Lung (tissue), 12 donors: ENCODE measurements around the gene ANTKMT. TPM values are rescaled to one million over a fixed set of nuclear protein-coding genes. Genes with fewer than 3 reads are reported as not detected.
A peak's percentile ranks its signal among the peaks of the same experiment; 100 is the strongest.

Source experiments
- ATAC-seq: fragments of 200-7000 bp; cut with Tn5 transposase; one replicate; pipeline ENCODE4 v1.9.1; 2020; ENCODE audit warnings: moderate number of reproducible peaks; ENCODE audit not compliant: insufficient read depth, low FRiP score
- DNase-seq, 3 donors: peaks; one replicate each; pipeline ENCODE4 v3.0.0-alpha.2; 2013 to 2017
- H3K27ac ChIP-seq, 2 donors: one replicate each; pipeline ENCODE4 v1.5.1; 2013; ENCODE audit warnings: mild to moderate bottlenecking in 2 of 2, moderate library complexity in 2 of 2, control low read depth in 1 of 2, inconsistent platforms in 1 of 2, low read depth in 1 of 2, low read length in 1 of 2
- H3K27me3 ChIP-seq, 3 donors: one replicate each; pipeline ENCODE4 v1.5.1; 2013; ENCODE audit warnings: low read length in 2 of 3; ENCODE audit not compliant: control insufficient read depth in 3 of 3, insufficient read depth in 3 of 3
- H3K36me3 ChIP-seq, 4 donors: one replicate each; pipeline ENCODE4 v1.5.1; 2013; ENCODE audit warnings: low read length in 4 of 4, mild to moderate bottlenecking in 1 of 4, moderate library complexity in 1 of 4; ENCODE audit not compliant: control insufficient read depth in 4 of 4, insufficient read depth in 4 of 4
- H3K4me1 ChIP-seq, 5 donors: one replicate each; pipeline ENCODE4 v1.5.1; 2013; ENCODE audit warnings: low read length in 5 of 5, mild to moderate bottlenecking in 2 of 5, moderate library complexity in 1 of 5; ENCODE audit not compliant: control insufficient read depth in 5 of 5, insufficient read depth in 5 of 5
- H3K4me3 ChIP-seq: one replicate; pipeline ENCODE4 v1.5.1; 2013; ENCODE audit warnings: mild to moderate bottlenecking, control low read depth, moderate library complexity
- H3K9ac ChIP-seq, 2 donors: one replicate each; pipeline ENCODE4 v1.5.1; 2013; ENCODE audit warnings: low read length in 2 of 2, control low read depth in 1 of 2; ENCODE audit not compliant: insufficient read depth in 1 of 2
- H3K9me3 ChIP-seq, 4 donors: one replicate each; pipeline ENCODE4 v1.5.1; 2013; ENCODE audit warnings: low read length in 3 of 4, mild to moderate bottlenecking in 1 of 4, moderate library complexity in 1 of 4; ENCODE audit not compliant: control insufficient read depth in 4 of 4, insufficient read depth in 3 of 4
- WGBS, 2 donors: extraction: QIAGEN DNeasy Blood & Tissue Kit; methylation state at CpG; one replicate each; pipeline ENCODE4 v1.1.7; 2013; 5-methylcytosine and 5-hydroxymethylcytosine counted together
- polyA plus RNA-seq, 2 donors: library from polyadenylated mRNA; stranded (reverse); fragments of 200-250 nt; gene quantifications; one replicate each; pipeline ENCODE4 v1.2.1, GENCODE V29; 2013
- total RNA-seq, 2 donors: library from RNA; depleted of rRNA in 1 of 2; stranded (reverse); fragments of >200 nt in 1 of 2; gene quantifications; one replicate each; pipeline ENCODE4 v1.2.1, GENCODE V29; 2014 to 2021
- TF ChIP-seq, protein P1 (sequence below): IDR thresholded peaks from 2 replicates; pipeline ENCODE4 v1.5.1; 2012; ENCODE audit warnings: mild to moderate bottlenecking; ENCODE audit errors: control extremely low read depth, extremely low read depth
- donor health status: control.
- donor health status: control.
- donor health status: Bipolar disorder and iron deficiency.
- donor health status: healthy.
- donor health status: DM: yes; HTN: yes; CAD: no.

The ANTKMT gene
- total and polyA plus RNA-seq, 4 donors: 9.2 to 65.7 (median 45.9) TPM

DNA sequence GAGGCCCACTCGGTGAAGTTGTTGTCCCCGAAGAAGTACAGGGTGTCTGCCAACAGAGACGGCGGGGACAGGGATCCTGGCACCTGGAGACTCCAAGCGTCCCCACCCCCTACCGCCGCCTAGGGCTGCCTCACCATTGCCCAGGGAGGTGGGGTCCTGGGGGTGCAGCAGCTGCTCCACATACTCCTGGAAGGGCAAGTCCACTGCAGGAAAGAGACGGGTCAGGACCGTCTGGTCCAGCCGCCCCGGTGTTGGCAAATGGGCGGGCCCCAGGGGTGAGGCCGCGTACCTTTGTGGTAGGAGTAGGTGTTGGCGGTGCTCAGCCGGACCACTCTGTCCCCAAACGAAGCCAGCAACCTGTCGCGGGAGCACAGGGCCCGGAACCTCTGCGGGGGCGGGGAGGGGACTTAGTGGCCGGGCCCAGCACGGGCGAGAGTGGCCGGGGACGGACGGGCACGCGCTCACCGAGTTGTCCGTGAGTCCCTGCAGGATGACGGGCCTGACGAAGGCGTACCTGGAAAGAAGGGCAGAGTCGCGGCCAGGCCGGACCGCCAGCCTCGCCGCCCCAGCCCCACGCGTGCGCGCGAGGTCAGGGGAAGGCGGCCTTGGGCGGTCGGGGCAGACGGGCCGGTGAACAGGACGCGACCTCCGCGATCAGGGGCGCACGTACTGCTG, 37.4 kb upstream of the ANTKMT start:
- DNase-seq (no peak), ATAC-seq (no peak)
- H3K27me3 ChIP-seq: no peaks in the 10 kb centered on the region
- H3K36me3 ChIP-seq: peaks cover 3 to 33% (median 22%) of the 10 kb centered on the region in 4 donors
- peak overlapping the region; percentile 60 to 75 for H3K27ac ChIP-seq
- no peaks in the 10 kb centered on the region for H3K9me3 ChIP-seq
- H3K4me3 ChIP-seq: peak overlapping the region; percentile 72
- peaks cover 4 to 32% (median 25%) of the 10 kb centered on the region in 5 donors for H3K4me1 ChIP-seq
- H3K9ac ChIP-seq: no peak overlapping the region
- TF ChIP-seq, protein P1, sequence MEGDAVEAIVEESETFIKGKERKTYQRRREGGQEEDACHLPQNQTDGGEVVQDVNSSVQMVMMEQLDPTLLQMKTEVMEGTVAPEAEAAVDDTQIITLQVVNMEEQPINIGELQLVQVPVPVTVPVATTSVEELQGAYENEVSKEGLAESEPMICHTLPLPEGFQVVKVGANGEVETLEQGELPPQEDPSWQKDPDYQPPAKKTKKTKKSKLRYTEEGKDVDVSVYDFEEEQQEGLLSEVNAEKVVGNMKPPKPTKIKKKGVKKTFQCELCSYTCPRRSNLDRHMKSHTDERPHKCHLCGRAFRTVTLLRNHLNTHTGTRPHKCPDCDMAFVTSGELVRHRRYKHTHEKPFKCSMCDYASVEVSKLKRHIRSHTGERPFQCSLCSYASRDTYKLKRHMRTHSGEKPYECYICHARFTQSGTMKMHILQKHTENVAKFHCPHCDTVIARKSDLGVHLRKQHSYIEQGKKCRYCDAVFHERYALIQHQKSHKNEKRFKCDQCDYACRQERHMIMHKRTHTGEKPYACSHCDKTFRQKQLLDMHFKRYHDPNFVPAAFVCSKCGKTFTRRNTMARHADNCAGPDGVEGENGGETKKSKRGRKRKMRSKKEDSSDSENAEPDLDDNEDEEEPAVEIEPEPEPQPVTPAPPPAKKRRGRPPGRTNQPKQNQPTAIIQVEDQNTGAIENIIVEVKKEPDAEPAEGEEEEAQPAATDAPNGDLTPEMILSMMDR: no peak
- 19 to 28% methylated on average over 48 to 57 of the region's 57 CpGs for WGBS, 2 donors

GRCh38 chr16:684071-684794, 36.7 kb upstream of the ANTKMT start, which contains the start of gene JMJD8:
TSS of gene JMJD8 (minus strand) at chr16:684334. CDS start at chr16:684319, 15 bp downstream.
- H3K4me3 ChIP-seq: peak within 1 kb of the TSS; percentile 72
- TF ChIP-seq, protein P1: no peak
- H3K9ac ChIP-seq: no peak within 1 kb of the TSS
- no peaks in the 10 kb centered on the region for H3K9me3 ChIP-seq
- no peaks in the 10 kb centered on the region for H3K27me3 ChIP-seq
- peaks cover 3 to 33% (median 23%) of the 10 kb centered on the region in 4 donors for H3K36me3 ChIP-seq
- H3K27ac ChIP-seq: peak within 1 kb of the TSS; percentile 69 to 84
- DNase-seq (peak; percentile 94 to 97 (median 96)), ATAC-seq (peak; percentile 74)
- 2 to 4% methylated on average over 70 to 91 of the region's 91 CpGs for WGBS, 2 donors
- peaks cover 11 to 35% (median 21%) of the 10 kb centered on the region in 5 donors for H3K4me1 ChIP-seq

- Histone ChIP-seq H3K36me3 (peaks cover 3 to 33% (median 23%) of the 10 kb centered on the region in 4 donors), H3K9ac (no peak overlapping the region), H3K27ac (no peak overlapping the region), H3K27me3 (no peaks in the 10 kb centered on the region), H3K4me3 (no peak overlapping the region), H3K4me1 (peaks cover 15 to 41% (median 19%) of the 10 kb centered on the region in 5 donors), H3K9me3 (no peaks in the 10 kb centered on the region)
- DNase-seq (no peak), ATAC-seq (no peak)
- WGBS, 2 donors: 94 to 95% methylated on average over 61 of the region's 61 CpGs
- TF ChIP-seq, protein P1: no peak
These were observed 35.8 kb upstream of the ANTKMT start for GRCh38 chr16:684961-685696.
